Measurements from ENCODE around the gene BTNL9. TPM values are rescaled to one million over a fixed set of nuclear protein-coding genes. Genes with fewer than 3 reads are reported as not detected.
A peak's percentile ranks its signal among the peaks of the same experiment; 100 is the strongest.

BTNL9 gene
- total and polyA plus RNA-seq, 2 experiments from 2014 or later: 0.11 to 0.27 TPM

- Histone ChIP-seq H3K36me3 (replicated peaks; ENCODE audit: insufficient read depth, low read depth) (no peaks in the 10 kb centered on the region), H3K9me2 (replicated peaks; ENCODE audit: insufficient read depth) (no peaks in the 10 kb centered on the region), H3K27ac (no peak overlapping the region), H3K9me3 (ENCODE audit: low read depth) (no peaks in the 10 kb centered on the region), H4K20me1 (ENCODE audit: insufficient read depth, poor library complexity, severe bottlenecking) (no peaks in the 10 kb centered on the region), H3K79me2 (no peaks in the 10 kb centered on the region), H2AFZ (no peak overlapping the region), H3K4me1 (ENCODE audit: insufficient read depth) (no peaks in the 10 kb centered on the region), H3K4me2 (no peak overlapping the region), H3K27me3 (peaks cover 83% of the 10 kb centered on the region), H3K4me3 (no peak overlapping the region)
- no peak for DNase-seq (ENCODE audit: low spot score)
- no peak for TF ChIP-seq EZH2 (IDR thresholded peaks at IDR 0.05; ENCODE audit: borderline replicate concordance)
- TF ChIP-seq EZH2phosphoT487 (IDR thresholded peaks at IDR 0.05; ENCODE audit: low read depth, severe bottlenecking, unreplicated experiment): no peak
- no peak for TF ChIP-seq CTCF (IDR thresholded peaks at IDR 0.05; ENCODE audit: poor library complexity)
- WGBS (ENCODE audit: low lambda C conversion rate, missing lambda C conversion rate): 91% methylated on average over 5 of the region's 5 CpGs
These were observed 9.9 kb downstream of the BTNL9 start for GRCh38 chr5:181050016-181050415.

GRCh38 chr5:181051841-181052671, 12.0 kb downstream of the BTNL9 start:
- Histone ChIP-seq H3K4me2 (peak overlapping the region; percentile 97), H3K9me3 (ENCODE audit: low read depth) (no peaks in the 10 kb centered on the region), H4K20me1 (ENCODE audit: insufficient read depth, poor library complexity, severe bottlenecking) (no peaks in the 10 kb centered on the region), H3K27me3 (peaks cover 94% of the 10 kb centered on the region), H3K79me2 (no peaks in the 10 kb centered on the region), H3K9me2 (replicated peaks; ENCODE audit: insufficient read depth) (no peaks in the 10 kb centered on the region), H3K36me3 (replicated peaks; ENCODE audit: insufficient read depth, low read depth) (no peaks in the 10 kb centered on the region), H2AFZ (peak overlapping the region; percentile 53), H3K4me1 (ENCODE audit: insufficient read depth) (no peaks in the 10 kb centered on the region), H3K4me3 (no peak overlapping the region), H3K27ac (no peak overlapping the region)
- no peak for TF ChIP-seq CTCF (IDR thresholded peaks at IDR 0.05; ENCODE audit: poor library complexity)
- TF ChIP-seq EZH2phosphoT487 (IDR thresholded peaks at IDR 0.05; ENCODE audit: low read depth, severe bottlenecking, unreplicated experiment): peak; percentile 67
- 20% methylated on average over 27 of the region's 27 CpGs for WGBS (ENCODE audit: low lambda C conversion rate, missing lambda C conversion rate)
- no peak for DNase-seq (ENCODE audit: low spot score)

GRCh38 chr5:181052672-181053487, 12.8 kb downstream of the BTNL9 start:
- TF ChIP-seq EZH2 (IDR thresholded peaks at IDR 0.05; ENCODE audit: borderline replicate concordance) (peak; percentile 84), EZH2phosphoT487 (IDR thresholded peaks at IDR 0.05; ENCODE audit: low read depth, severe bottlenecking, unreplicated experiment) (peak; percentile 78), CTCF (IDR thresholded peaks at IDR 0.05; ENCODE audit: poor library complexity) (no peak)
- no peaks in the 10 kb centered on the region for H3K9me2 ChIP-seq (replicated peaks; ENCODE audit: insufficient read depth)
- DNase-seq (ENCODE audit: low spot score): peak; percentile 16
- no peak overlapping the region for H3K27ac ChIP-seq
- H3K9me3 ChIP-seq (ENCODE audit: low read depth): no peaks in the 10 kb centered on the region
- H3K27me3 ChIP-seq: peaks cover 94% of the 10 kb centered on the region
- H4K20me1 ChIP-seq (ENCODE audit: insufficient read depth, poor library complexity, severe bottlenecking): no peaks in the 10 kb centered on the region
- no peaks in the 10 kb centered on the region for H3K79me2 ChIP-seq
- WGBS (ENCODE audit: low lambda C conversion rate, missing lambda C conversion rate): 2% methylated on average over 64 of the region's 120 CpGs
- H3K4me1 ChIP-seq (ENCODE audit: insufficient read depth): no peaks in the 10 kb centered on the region
- peak overlapping the region; percentile 79 for H3K4me3 ChIP-seq
- no peaks in the 10 kb centered on the region for H3K36me3 ChIP-seq (replicated peaks; ENCODE audit: insufficient read depth, low read depth)
- H2AFZ ChIP-seq: peak overlapping the region; percentile 84
- H3K4me2 ChIP-seq: peak overlapping the region; percentile 97

All from hepatocyte (in vitro differentiated cells).